ENCODE results near the gene CXCR6.

GRCh38 chr3:45936261-45936660 is 7.0 kb upstream of the CXCR6 start:
- no peak for TF ChIP-seq EP300 (IDR thresholded peaks at IDR 0.05; ENCODE audit: borderline replicate concordance in 1 of 2, low read depth in 1 of 2, low read length in 1 of 2)
- no peak for TF ChIP-seq ELF1 (IDR thresholded peaks at IDR 0.05)
- TF ChIP-seq, protein P1, sequence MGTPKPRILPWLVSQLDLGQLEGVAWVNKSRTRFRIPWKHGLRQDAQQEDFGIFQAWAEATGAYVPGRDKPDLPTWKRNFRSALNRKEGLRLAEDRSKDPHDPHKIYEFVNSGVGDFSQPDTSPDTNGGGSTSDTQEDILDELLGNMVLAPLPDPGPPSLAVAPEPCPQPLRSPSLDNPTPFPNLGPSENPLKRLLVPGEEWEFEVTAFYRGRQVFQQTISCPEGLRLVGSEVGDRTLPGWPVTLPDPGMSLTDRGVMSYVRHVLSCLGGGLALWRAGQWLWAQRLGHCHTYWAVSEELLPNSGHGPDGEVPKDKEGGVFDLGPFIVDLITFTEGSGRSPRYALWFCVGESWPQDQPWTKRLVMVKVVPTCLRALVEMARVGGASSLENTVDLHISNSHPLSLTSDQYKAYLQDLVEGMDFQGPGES (IDR thresholded peaks at IDR 0.05; ENCODE audit: low read depth, low read length) = no peak
- TF ChIP-seq CTCF (IDR thresholded peaks at IDR 0.05) = no peak
- TF ChIP-seq FOXM1 (IDR thresholded peaks at IDR 0.05; ENCODE audit: low read depth) = no peak
- no peak for TF ChIP-seq RFX5 (IDR thresholded peaks at IDR 0.05; ENCODE audit: low read length)
- TF ChIP-seq, protein P2, sequence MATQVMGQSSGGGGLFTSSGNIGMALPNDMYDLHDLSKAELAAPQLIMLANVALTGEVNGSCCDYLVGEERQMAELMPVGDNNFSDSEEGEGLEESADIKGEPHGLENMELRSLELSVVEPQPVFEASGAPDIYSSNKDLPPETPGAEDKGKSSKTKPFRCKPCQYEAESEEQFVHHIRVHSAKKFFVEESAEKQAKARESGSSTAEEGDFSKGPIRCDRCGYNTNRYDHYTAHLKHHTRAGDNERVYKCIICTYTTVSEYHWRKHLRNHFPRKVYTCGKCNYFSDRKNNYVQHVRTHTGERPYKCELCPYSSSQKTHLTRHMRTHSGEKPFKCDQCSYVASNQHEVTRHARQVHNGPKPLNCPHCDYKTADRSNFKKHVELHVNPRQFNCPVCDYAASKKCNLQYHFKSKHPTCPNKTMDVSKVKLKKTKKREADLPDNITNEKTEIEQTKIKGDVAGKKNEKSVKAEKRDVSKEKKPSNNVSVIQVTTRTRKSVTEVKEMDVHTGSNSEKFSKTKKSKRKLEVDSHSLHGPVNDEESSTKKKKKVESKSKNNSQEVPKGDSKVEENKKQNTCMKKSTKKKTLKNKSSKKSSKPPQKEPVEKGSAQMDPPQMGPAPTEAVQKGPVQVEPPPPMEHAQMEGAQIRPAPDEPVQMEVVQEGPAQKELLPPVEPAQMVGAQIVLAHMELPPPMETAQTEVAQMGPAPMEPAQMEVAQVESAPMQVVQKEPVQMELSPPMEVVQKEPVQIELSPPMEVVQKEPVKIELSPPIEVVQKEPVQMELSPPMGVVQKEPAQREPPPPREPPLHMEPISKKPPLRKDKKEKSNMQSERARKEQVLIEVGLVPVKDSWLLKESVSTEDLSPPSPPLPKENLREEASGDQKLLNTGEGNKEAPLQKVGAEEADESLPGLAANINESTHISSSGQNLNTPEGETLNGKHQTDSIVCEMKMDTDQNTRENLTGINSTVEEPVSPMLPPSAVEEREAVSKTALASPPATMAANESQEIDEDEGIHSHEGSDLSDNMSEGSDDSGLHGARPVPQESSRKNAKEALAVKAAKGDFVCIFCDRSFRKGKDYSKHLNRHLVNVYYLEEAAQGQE (IDR thresholded peaks at IDR 0.05; ENCODE audit: low read depth, low read length) = no peak
- no peak for TF ChIP-seq SIN3A (IDR thresholded peaks at IDR 0.05; ENCODE audit: borderline replicate concordance, low read depth, low read length)
- TF ChIP-seq FOSL2 (IDR thresholded peaks at IDR 0.05; ENCODE audit: borderline replicate concordance, low read depth) = no peak
- no peak for TF ChIP-seq TEAD4 (IDR thresholded peaks at IDR 0.05; ENCODE audit: borderline replicate concordance, insufficient read depth)
- no peak for TF ChIP-seq RAD21 (IDR thresholded peaks at IDR 0.05; ENCODE audit: low read length)

Data from SK-N-SH (cell line).